Endothelial cell of umbilical vein (primary cell): ENCODE results near the gene MAP3K13.

ENCODE experiments used
- CTCF ChIP-seq, 2 donors: IDR thresholded peaks; 1 replicate in 1 of 2; 2 replicates in 1 of 2; pipeline ENCODE4 v1.5.1; 2011; ENCODE audit warnings: low read length in 2 of 2, mild to moderate bottlenecking in 2 of 2, moderate library complexity in 2 of 2, control low read depth in 1 of 2, inconsistent platforms in 1 of 2, low read depth in 1 of 2; ENCODE audit not compliant: insufficient read depth in 1 of 2; ENCODE audit errors: extremely low read depth in 1 of 2
- EZH2 ChIP-seq: IDR thresholded peaks from 2 replicates; pipeline ENCODE4 v1.6.1; 2012; ENCODE audit warnings: borderline replicate concordance, low read depth, mild to moderate bottlenecking, moderate library complexity, low read length, inconsistent platforms; ENCODE audit not compliant: severe bottlenecking
- GATA2 ChIP-seq: IDR thresholded peaks from 2 replicates; pipeline ENCODE4 v1.7.0; 2011; ENCODE audit warnings: low read depth, mild to moderate bottlenecking, moderate library complexity, mixed read lengths, low read length; ENCODE audit not compliant: insufficient read length, insufficient read depth
- POLR2A ChIP-seq: IDR thresholded peaks from 2 replicates; pipeline ENCODE4 v1.6.1; 2012; ENCODE audit warnings: low read depth, mild to moderate bottlenecking, control low read depth, low read length
- POLR2AphosphoS5 ChIP-seq: IDR thresholded peaks from 2 replicates; pipeline ENCODE4 v1.6.1; 2012; ENCODE audit warnings: low read depth, mild to moderate bottlenecking, control low read depth, low read length, moderate library complexity; ENCODE audit not compliant: insufficient read depth
- TF ChIP-seq, protein P1 (sequence below): IDR thresholded peaks from 2 replicates; pipeline ENCODE4 v1.6.1; 2011; ENCODE audit not compliant: insufficient read depth, insufficient read length

DNA sequence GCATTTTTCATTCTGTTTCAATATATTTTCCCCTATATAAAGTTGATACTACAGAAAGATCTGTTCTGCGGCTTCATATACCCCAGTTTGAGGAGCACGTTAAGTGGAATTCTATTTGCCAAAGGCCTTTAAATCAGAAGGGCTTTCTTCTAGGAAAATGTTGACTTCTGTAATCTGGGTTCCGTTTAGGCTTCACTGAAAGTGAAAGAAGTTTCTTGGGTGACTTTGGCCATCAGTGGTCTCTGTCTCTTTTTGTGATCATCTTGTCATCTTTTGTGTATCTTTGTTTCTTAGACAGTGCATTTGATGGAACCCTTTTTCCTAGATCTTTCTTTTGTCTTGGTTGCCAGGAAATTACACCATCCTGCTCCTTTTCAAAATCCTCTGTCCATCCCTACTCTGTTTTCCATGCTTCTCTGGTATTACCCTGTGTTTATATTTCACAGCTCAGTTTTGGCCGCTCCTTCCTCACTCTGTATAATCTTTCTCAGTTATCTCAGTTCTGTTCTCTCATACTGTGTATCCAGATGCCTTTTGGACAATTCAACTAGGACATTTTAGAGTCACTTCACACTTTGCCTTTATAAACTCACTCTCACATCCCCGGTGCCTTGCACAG is 40.7 kb upstream of the MAP3K13 start:
- TF ChIP-seq GATA2 (no peak), EZH2 (no peak), CTCF (IDR thresholded peaks at IDR 0.05; ENCODE audit: extremely low read depth in 1 of 2, insufficient read depth in 1 of 2, low read depth in 1 of 2, low read length in 2 of 2) (no peak), POLR2A (no peak), POLR2AphosphoS5 (no peak)
- TF ChIP-seq, protein P1, sequence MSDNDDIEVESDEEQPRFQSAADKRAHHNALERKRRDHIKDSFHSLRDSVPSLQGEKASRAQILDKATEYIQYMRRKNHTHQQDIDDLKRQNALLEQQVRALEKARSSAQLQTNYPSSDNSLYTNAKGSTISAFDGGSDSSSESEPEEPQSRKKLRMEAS = no peak
